ENCODE measurements around the gene ACTRT2. TPM values are rescaled to one million over a fixed set of nuclear protein-coding genes. Genes with fewer than 3 reads are reported as not detected.

ACTRT2 gene
- total and polyA plus RNA-seq, 2 experiments from 2014 or later, result not detected

- Histone ChIP-seq H3K27ac (ENCODE audit: low read depth) (no peak overlapping the region), H3K36me3 (ENCODE audit: insufficient read depth) (no peaks in the 10 kb centered on the region), H3K27me3 (ENCODE audit: insufficient read depth) (no peaks in the 10 kb centered on the region), H4K20me1 (replicated peaks; ENCODE audit: insufficient read depth) (no peaks in the 10 kb centered on the region), H3K4me1 (ENCODE audit: insufficient read depth) (no peaks in the 10 kb centered on the region), H2AFZ (no peak overlapping the region), H3K79me2 (replicated peaks; ENCODE audit: insufficient read depth) (no peaks in the 10 kb centered on the region), H3F3A (replicated peaks; ENCODE audit: low read depth) (no peaks in the 10 kb centered on the region), H3K4me3 (no peak overlapping the region), H3K9me2 (ENCODE audit: insufficient read depth) (no peaks in the 10 kb centered on the region), H3K4me2 (no peak overlapping the region)
- ATAC-seq (no peak), DNase-seq (ENCODE audit: low spot score) (no peak)
- no peak overlapping the region for H3K27ac Mint-ChIP-seq
- H3K4me3 Mint-ChIP-seq, result no peak overlapping the region
- H3K27me3 Mint-ChIP-seq (ENCODE audit: insufficient read depth, low read depth, poor library complexity), result peaks cover 9% of the 10 kb centered on the region
- H3K9me3 Mint-ChIP-seq, result no peaks in the 10 kb centered on the region
- no peaks in the 10 kb centered on the region for H3K36me3 Mint-ChIP-seq (ENCODE audit: low read depth)
- peaks cover 3% of the 10 kb centered on the region; the same call in 2 of the 3 replicates for H3K4me1 Mint-ChIP-seq
- TF ChIP-seq ZNF462 (CRISPR knock-in tag; IDR thresholded peaks at IDR 0.05) (no peak), EZH2phosphoT487 (IDR thresholded peaks at IDR 0.05; ENCODE audit: unreplicated experiment) (no peak), STAT1 (IDR thresholded peaks at IDR 0.05; ENCODE audit: unreplicated experiment) (no peak), POLR2AphosphoS5 (IDR thresholded peaks at IDR 0.05; ENCODE audit: low read depth) (no peak), REST (IDR thresholded peaks at IDR 0.05; ENCODE audit: unreplicated experiment) (no peak), ETS1 (IDR thresholded peaks at IDR 0.05) (no peak), CREB1 (CRISPR knock-in tag; IDR thresholded peaks at IDR 0.05; ENCODE audit: low read depth) (no peak), NANOG (IDR thresholded peaks at IDR 0.05; ENCODE audit: borderline replicate concordance) (no peak), JUNB (IDR thresholded peaks at IDR 0.05; ENCODE audit: unreplicated experiment) (no peak), CTCF (conservative IDR thresholded peaks at IDR 0.05; ENCODE audit: low read depth in 2 of 2) (no peak), EZH2 (IDR thresholded peaks at IDR 0.05; ENCODE audit: low read depth, unreplicated experiment) (no peak), ZNF114 (CRISPR knock-in tag; IDR thresholded peaks at IDR 0.05) (no peak), ZNF331 (CRISPR knock-in tag; IDR thresholded peaks at IDR 0.05; ENCODE audit: low read depth) (no peak)
Measured at GRCh38 chr1:3038571-3039181, 17.4 kb downstream of the ACTRT2 start.

Measured in GM23338 (cell line).